ENCODE data around the gene RASL11B.
A peak's percentile ranks its signal among the peaks of the same experiment; 100 is the strongest.
"Not testable (repeated sequence)": the region's sequence is repeated elsewhere in the genome, so short reads cannot be mapped to it uniquely, and the experiment has no call there.

RASL11B gene

GRCh38 chr4:52861879-52862616, at the start of gene RASL11B:
TSS of gene RASL11B (plus strand) at chr4:52862317. CDS start at chr4:52862508, 191 bp downstream.
- no peak for DNase-seq (ENCODE audit: low read depth)

GRCh38 chr4:52813546-52813945, 48.6 kb upstream of the RASL11B start:
- DNase-seq (ENCODE audit: low read depth) = no peak

- no peak for DNase-seq (ENCODE audit: low read depth)
These were observed 39.5 kb upstream of the RASL11B start for GRCh38 chr4:52822583-52822971.

GRCh38 chr4:52822972-52823701, 39.0 kb upstream of the RASL11B start:
- no peak for DNase-seq (ENCODE audit: low read depth)

- DNase-seq (ENCODE audit: low read depth) = no peak
These were observed 38.4 kb upstream of the RASL11B start for GRCh38 chr4:52823702-52824092.

- no peak for DNase-seq (ENCODE audit: low read depth)
These were observed 37.9 kb upstream of the RASL11B start for GRCh38 chr4:52824270-52824602.

- peak; percentile 69 for DNase-seq (ENCODE audit: low read depth)
These were observed 37.3 kb upstream of the RASL11B start for GRCh38 chr4:52824603-52825459.

GRCh38 chr4:52825460-52826090, 36.5 kb upstream of the RASL11B start:
- DNase-seq (ENCODE audit: low read depth) = no peak

- no peak for DNase-seq (ENCODE audit: low read depth)
These were observed 28.1 kb upstream of the RASL11B start for GRCh38 chr4:52833941-52834525.

- DNase-seq (ENCODE audit: low read depth) = not testable (repeated sequence)
These were observed 27.3 kb upstream of the RASL11B start for GRCh38 chr4:52834641-52835456.

GRCh38 chr4:52836120-52836519, 26.0 kb upstream of the RASL11B start:
- DNase-seq (ENCODE audit: low read depth) = no peak

- no peak for DNase-seq (ENCODE audit: low read depth)
These were observed 25.4 kb upstream of the RASL11B start for GRCh38 chr4:52836678-52837077.

GRCh38 chr4:52837716-52838558, 24.2 kb upstream of the RASL11B start:
- DNase-seq (ENCODE audit: low read depth) = no peak

GRCh38 chr4:52838729-52839586, 23.2 kb upstream of the RASL11B start:
- no peak for DNase-seq (ENCODE audit: low read depth)

- DNase-seq (ENCODE audit: low read depth) = no peak
These were observed 21.4 kb upstream of the RASL11B start for GRCh38 chr4:52840531-52841370.

- DNase-seq (ENCODE audit: low read depth) = no peak
These were observed 20.2 kb upstream of the RASL11B start for GRCh38 chr4:52841682-52842456.

- no peak for DNase-seq (ENCODE audit: low read depth)
These were observed 19.3 kb upstream of the RASL11B start for GRCh38 chr4:52842792-52843191.
